Body of pancreas (tissue), 4 donors: ENCODE results near the gene PPP6R3. TPM values are rescaled to one million over a fixed set of nuclear protein-coding genes. Genes with fewer than 3 reads are reported as not detected.

Experiments
- ATAC-seq: fragments of 150-250 bp; one replicate; pipeline ENCODE4 v1.9.1; 2016
- DNase-seq, 4 donors: peaks; one replicate each; pipeline ENCODE4 v3.0.0-alpha.2; 2019
- H3K27ac ChIP-seq, 4 donors: fragments of 200-600 bp; sonication (generic); 1 replicate in 3 of 4; 2 replicates in 1 of 4; pipeline versions ENCODE4 v1.5.1 to v1.6.1; 2016 to 2019; ENCODE audit warnings: mild to moderate bottlenecking in 1 of 4, mixed read lengths in 1 of 4, moderate library complexity in 1 of 4
- H3K27me3 ChIP-seq, 2 donors: fragments of 200-600 bp; sonication (generic); one replicate each; pipeline ENCODE4 v1.6.0; 2016; ENCODE audit warnings: mild to moderate bottlenecking in 1 of 2
- H3K36me3 ChIP-seq, 2 donors: fragments of 200-600 bp; sonication (generic); replicated peaks in 1 of 2; 2 replicates each; pipeline ENCODE4 v1.5.1; 2016; ENCODE audit warnings: low read depth in 2 of 2; ENCODE audit not compliant: insufficient read depth in 1 of 2
- H3K4me1 ChIP-seq: fragments of 200-600 bp; sonication (generic); one replicate; pipeline ENCODE4 v1.6.0; 2016
- H3K4me3 ChIP-seq, 2 donors: fragments of 200-600 bp; sonication (generic); 1 replicate in 1 of 2; 2 replicates in 1 of 2; pipeline ENCODE4 v1.5.1; 2016 to 2019
- H3K9me3 ChIP-seq, 3 donors: fragments of 200-600 bp; sonication (generic); 1 replicate in 2 of 3; 2 replicates in 1 of 3; pipeline ENCODE4 v1.5.1; 2016
- CTCF ChIP-seq, 7 experiments: fragments of 450-650 bp in 4 of 7; fragments of 200-600 bp in 3 of 7; sonication (generic) in 3 of 7; IDR thresholded peaks; one replicate each; pipeline ENCODE4 v1.5.1; 2016 to 2019; ENCODE audit warnings: antibody characterized with exemption in 7 of 7
- POLR2A ChIP-seq, 3 donors: fragments of 450-650 bp; IDR thresholded peaks; one replicate each; pipeline ENCODE4 v1.6.1; 2016; ENCODE audit warnings: antibody characterized with exemption in 3 of 3, mild to moderate bottlenecking in 2 of 3
- WGBS, 2 donors: methylation state at CpG; one replicate each; pipeline ENCODE4 v1.1.5; 2017; 5-methylcytosine and 5-hydroxymethylcytosine counted together
- intact Hi-C: fragments of 100-400 bp; cut with DNase I; formaldehyde crosslinking; loops from one replicate; pipeline ENCODE4 v1.15.1; 2023
- total RNA-seq, 2 donors: library from RNA; depleted of rRNA; stranded (reverse); fragments of >200 nt; gene quantifications; one replicate each; pipeline ENCODE4 v1.1.0, GENCODE V29; 2016

The PPP6R3 gene
- total RNA-seq, 2 donors from 2014 or later: 92.9 to 94.9 TPM

- Histone ChIP-seq H3K4me1 (peaks cover 9% of the 10 kb centered on the region), H3K36me3 (no peaks in the 10 kb centered on the region), H3K27me3 (no peaks in the 10 kb centered on the region), H3K9me3 (no peaks in the 10 kb centered on the region), H3K27ac (no peak overlapping the region), H3K4me3 (no peak overlapping the region)
- intact Hi-C loops: no loop called here
- 72 to 82% methylated on average over 5 of the region's 5 CpGs for WGBS, 2 donors
- ATAC-seq (no peak), DNase-seq (no peak)
- TF ChIP-seq POLR2A (IDR thresholded peaks at IDR 0.05): no peak
- TF ChIP-seq CTCF (IDR thresholded peaks at IDR 0.05): no peak
Measured at GRCh38 chr11:68532727-68533369, 72.3 kb downstream of the PPP6R3 start.

GRCh38 chr11:68533945-68534344 lies 73.4 kb downstream of the PPP6R3 start:
- no peaks in the 10 kb centered on the region for H3K36me3 ChIP-seq
- WGBS, 2 donors: 81 to 95% methylated on average over 7 of the region's 7 CpGs
- intact Hi-C loops: no loop called here
- H3K27ac ChIP-seq: no peak overlapping the region
- no peak for DNase-seq
- H3K9me3 ChIP-seq: no peaks in the 10 kb centered on the region
- ATAC-seq: no peak
- no peak for TF ChIP-seq POLR2A (IDR thresholded peaks at IDR 0.05)
- TF ChIP-seq CTCF (IDR thresholded peaks at IDR 0.05): no peak
- H3K4me1 ChIP-seq: no peaks in the 10 kb centered on the region
- H3K4me3 ChIP-seq: no peak overlapping the region
- no peaks in the 10 kb centered on the region for H3K27me3 ChIP-seq

- Histone ChIP-seq H3K27ac (no peak overlapping the region), H3K27me3 (no peaks in the 10 kb centered on the region), H3K36me3 (no peaks in the 10 kb centered on the region), H3K4me1 (no peaks in the 10 kb centered on the region), H3K9me3 (no peaks in the 10 kb centered on the region), H3K4me3 (no peak overlapping the region)
- no peak for TF ChIP-seq POLR2A (IDR thresholded peaks at IDR 0.05)
- no peak for TF ChIP-seq CTCF (IDR thresholded peaks at IDR 0.05)
- intact Hi-C loops: no loop called here
- 90 to 95% methylated on average over 8 of the region's 8 CpGs for WGBS, 2 donors
- DNase-seq: no peak
- ATAC-seq: no peak
Measured at GRCh38 chr11:68535098-68535497, 74.5 kb downstream of the PPP6R3 start.

- Histone ChIP-seq H3K36me3 (no peaks in the 10 kb centered on the region), H3K27ac (no peak overlapping the region), H3K27me3 (no peaks in the 10 kb centered on the region), H3K9me3 (no peaks in the 10 kb centered on the region), H3K4me1 (no peaks in the 10 kb centered on the region), H3K4me3 (no peak overlapping the region)
- WGBS, 2 donors: 86 to 91% methylated on average over 2 of the region's 2 CpGs
- DNase-seq (no peak), ATAC-seq (no peak)
- TF ChIP-seq POLR2A (IDR thresholded peaks at IDR 0.05): no peak
- TF ChIP-seq CTCF (IDR thresholded peaks at IDR 0.05): no peak
- intact Hi-C loops: no loop called here
Measured at GRCh38 chr11:68536706-68537105, 76.2 kb downstream of the PPP6R3 start.

GRCh38 chr11:68538025-68538424 lies 77.5 kb downstream of the PPP6R3 start:
- ATAC-seq (no peak), DNase-seq (no peak)
- no peaks in the 10 kb centered on the region for H3K27me3 ChIP-seq
- no peak for TF ChIP-seq CTCF (IDR thresholded peaks at IDR 0.05)
- no peak for TF ChIP-seq POLR2A (IDR thresholded peaks at IDR 0.05)
- peaks cover 5% of the 10 kb centered on the region for H3K4me1 ChIP-seq
- no peaks in the 10 kb centered on the region for H3K36me3 ChIP-seq
- intact Hi-C loops: no loop called here
- WGBS, 2 donors: 54 to 64% methylated on average over 6 of the region's 6 CpGs
- H3K4me3 ChIP-seq: no peak overlapping the region
- H3K9me3 ChIP-seq: no peaks in the 10 kb centered on the region
- no peak overlapping the region for H3K27ac ChIP-seq
